ENCODE data around the gene FANCC.

The FANCC gene

GRCh38 chr9:95077053-95077765 lies 240.3 kb downstream of the FANCC start:
- no peak overlapping the region for H3K9ac ChIP-seq (ENCODE audit: low read depth, low read length, poor library complexity)
- peak overlapping the region; percentile 68 for H3K18ac ChIP-seq (ENCODE audit: low read length)
- H3K79me1 ChIP-seq (ENCODE audit: low read depth, low read length) = no peaks in the 10 kb centered on the region
- no peak overlapping the region for H2BK5ac ChIP-seq (ENCODE audit: low read length)
- no peak overlapping the region for H3K23ac ChIP-seq (ENCODE audit: low read depth, low read length, poor library complexity)
- no CpG with 5 or more reads among the region's 18 CpGs for WGBS, 2 donors (ENCODE audit: extremely low coverage in 2 of 2, insufficient read length in 2 of 2, insufficient replicate concordance in 1 of 2)
- no peak overlapping the region for H3K4me3 ChIP-seq (ENCODE audit: low read length in 2 of 2)
- H3K36me3 ChIP-seq (replicated peaks in 1 of 2; ENCODE audit: control insufficient read depth in 2 of 2, insufficient read depth in 2 of 2, low read length in 2 of 2) = peaks cover 0 to 26% of the 10 kb centered on the region in 2 donors
- peaks cover 14 to 28% of the 10 kb centered on the region in 2 donors for H3K4me1 ChIP-seq (ENCODE audit: control insufficient read depth in 2 of 2, insufficient read depth in 1 of 2, low read depth in 1 of 2, low read length in 2 of 2)
- H3K14ac ChIP-seq (ENCODE audit: low read length) = no peak overlapping the region
- H3K4me2 ChIP-seq (ENCODE audit: insufficient read depth, low read length, poor library complexity, severe bottlenecking) = no peak overlapping the region
- H2BK120ac ChIP-seq (ENCODE audit: low read depth, low read length) = peak overlapping the region; percentile 39
- no peak overlapping the region for H3K4ac ChIP-seq (ENCODE audit: low read length)
- no peaks in the 10 kb centered on the region for H3K9me3 ChIP-seq (replicated peaks in 1 of 2; ENCODE audit: control insufficient read depth in 2 of 2, insufficient read depth in 1 of 2, low read depth in 1 of 2, low read length in 2 of 2)
- no peak overlapping the region for H4K8ac ChIP-seq (ENCODE audit: low read depth, low read length)
- no peaks in the 10 kb centered on the region for H3K27me3 ChIP-seq (ENCODE audit: control insufficient read depth in 3 of 3, insufficient read depth in 3 of 3, low read depth in 1 of 3, low read length in 3 of 3)
- H2AK5ac ChIP-seq (ENCODE audit: low read depth, low read length) = no peak overlapping the region
- no peak for DNase-seq (ENCODE audit: low spot score)
- no peak overlapping the region for H2BK15ac ChIP-seq (ENCODE audit: low read length)
- H3K27ac ChIP-seq (replicated peaks; ENCODE audit: low read length) = no peak overlapping the region
- no peak overlapping the region for H4K91ac ChIP-seq (ENCODE audit: low read depth, low read length, poor library complexity)
- no peak overlapping the region for H2BK12ac ChIP-seq (ENCODE audit: low read length)
- H2AFZ ChIP-seq (ENCODE audit: low read length) = no peak overlapping the region

- Histone ChIP-seq H4K8ac (ENCODE audit: low read depth, low read length) (no peak overlapping the region), H3K79me1 (ENCODE audit: low read depth, low read length) (no peaks in the 10 kb centered on the region), H3K9ac (ENCODE audit: low read depth, low read length, poor library complexity) (no peak overlapping the region), H3K23ac (ENCODE audit: low read depth, low read length, poor library complexity) (no peak overlapping the region), H2BK120ac (ENCODE audit: low read depth, low read length) (no peak overlapping the region), H3K9me3 (replicated peaks in 1 of 2; ENCODE audit: control insufficient read depth in 2 of 2, insufficient read depth in 1 of 2, low read depth in 1 of 2, low read length in 2 of 2) (no peaks in the 10 kb centered on the region), H3K4me1 (ENCODE audit: control insufficient read depth in 2 of 2, insufficient read depth in 1 of 2, low read depth in 1 of 2, low read length in 2 of 2) (peaks cover 10 to 23% of the 10 kb centered on the region in 2 donors), H4K91ac (ENCODE audit: low read depth, low read length, poor library complexity) (no peak overlapping the region), H3K4me2 (ENCODE audit: insufficient read depth, low read length, poor library complexity, severe bottlenecking) (no peak overlapping the region), H3K4me3 (ENCODE audit: low read length in 2 of 2) (no peak overlapping the region), H3K36me3 (replicated peaks in 1 of 2; ENCODE audit: control insufficient read depth in 2 of 2, insufficient read depth in 2 of 2, low read length in 2 of 2) (peaks cover 0 to 23% of the 10 kb centered on the region in 2 donors), H3K27ac (replicated peaks; ENCODE audit: low read length) (no peak overlapping the region), H2BK15ac (ENCODE audit: low read length) (no peak overlapping the region), H3K14ac (ENCODE audit: low read length) (no peak overlapping the region), H3K18ac (ENCODE audit: low read length) (no peak overlapping the region), H2BK5ac (ENCODE audit: low read length) (no peak overlapping the region), H2AFZ (ENCODE audit: low read length) (no peak overlapping the region), H3K4ac (ENCODE audit: low read length) (no peak overlapping the region), H3K27me3 (ENCODE audit: control insufficient read depth in 3 of 3, insufficient read depth in 3 of 3, low read depth in 1 of 3, low read length in 3 of 3) (no peaks in the 10 kb centered on the region), H2AK5ac (ENCODE audit: low read depth, low read length) (no peak overlapping the region), H2BK12ac (ENCODE audit: low read length) (no peak overlapping the region)
- WGBS, 2 donors (ENCODE audit: extremely low coverage in 2 of 2, insufficient read length in 2 of 2, insufficient replicate concordance in 1 of 2) = no CpG with 5 or more reads among the region's 1 CpG
- DNase-seq (ENCODE audit: low spot score) = no peak
These were observed 240.8 kb downstream of the FANCC start for GRCh38 chr9:95076696-95077052.

- no peak overlapping the region for H2BK5ac ChIP-seq (ENCODE audit: low read length)
- no peak overlapping the region for H3K4me3 ChIP-seq (ENCODE audit: low read length in 2 of 2)
- no peak overlapping the region for H2BK15ac ChIP-seq (ENCODE audit: low read length)
- no peak overlapping the region for H2AFZ ChIP-seq (ENCODE audit: low read length)
- no peak overlapping the region for H2BK120ac ChIP-seq (ENCODE audit: low read depth, low read length)
- H3K9me3 ChIP-seq (replicated peaks in 1 of 2; ENCODE audit: control insufficient read depth in 2 of 2, insufficient read depth in 1 of 2, low read depth in 1 of 2, low read length in 2 of 2) = no peaks in the 10 kb centered on the region
- no CpG with 5 or more reads among the region's 7 CpGs for WGBS, 2 donors (ENCODE audit: extremely low coverage in 2 of 2, insufficient read length in 2 of 2, insufficient replicate concordance in 1 of 2)
- no peak overlapping the region for H3K23ac ChIP-seq (ENCODE audit: low read depth, low read length, poor library complexity)
- DNase-seq (ENCODE audit: low spot score) = no peak
- no peak overlapping the region for H3K27ac ChIP-seq (replicated peaks; ENCODE audit: low read length)
- H3K9ac ChIP-seq (ENCODE audit: low read depth, low read length, poor library complexity) = no peak overlapping the region
- no peak overlapping the region for H3K14ac ChIP-seq (ENCODE audit: low read length)
- no peaks in the 10 kb centered on the region for H3K79me1 ChIP-seq (ENCODE audit: low read depth, low read length)
- H3K4me2 ChIP-seq (ENCODE audit: insufficient read depth, low read length, poor library complexity, severe bottlenecking) = no peak overlapping the region
- peaks cover under 1 to 14% of the 10 kb centered on the region in 2 donors for H3K4me1 ChIP-seq (ENCODE audit: control insufficient read depth in 2 of 2, insufficient read depth in 1 of 2, low read depth in 1 of 2, low read length in 2 of 2)
- no peak overlapping the region for H2AK5ac ChIP-seq (ENCODE audit: low read depth, low read length)
- H4K8ac ChIP-seq (ENCODE audit: low read depth, low read length) = no peak overlapping the region
- H4K91ac ChIP-seq (ENCODE audit: low read depth, low read length, poor library complexity) = no peak overlapping the region
- H3K18ac ChIP-seq (ENCODE audit: low read length) = no peak overlapping the region
- peaks cover 0 to 19% of the 10 kb centered on the region in 2 donors for H3K36me3 ChIP-seq (replicated peaks in 1 of 2; ENCODE audit: control insufficient read depth in 2 of 2, insufficient read depth in 2 of 2, low read length in 2 of 2)
- no peaks in the 10 kb centered on the region for H3K27me3 ChIP-seq (ENCODE audit: control insufficient read depth in 3 of 3, insufficient read depth in 3 of 3, low read depth in 1 of 3, low read length in 3 of 3)
- no peak overlapping the region for H3K4ac ChIP-seq (ENCODE audit: low read length)
- no peak overlapping the region for H2BK12ac ChIP-seq (ENCODE audit: low read length)
These were observed 241.8 kb downstream of the FANCC start for GRCh38 chr9:95075700-95076099.

- WGBS, 2 donors (ENCODE audit: extremely low coverage in 2 of 2, insufficient read length in 2 of 2, insufficient replicate concordance in 1 of 2) = no CpG with 5 or more reads among the region's 9 CpGs
- Histone ChIP-seq H3K4me2 (ENCODE audit: insufficient read depth, low read length, poor library complexity, severe bottlenecking) (no peak overlapping the region), H3K9me3 (replicated peaks in 1 of 2; ENCODE audit: control insufficient read depth in 2 of 2, insufficient read depth in 1 of 2, low read depth in 1 of 2, low read length in 2 of 2) (no peaks in the 10 kb centered on the region), H3K23ac (ENCODE audit: low read depth, low read length, poor library complexity) (no peak overlapping the region), H2BK15ac (ENCODE audit: low read length) (no peak overlapping the region), H2BK5ac (ENCODE audit: low read length) (no peak overlapping the region), H3K4me1 (ENCODE audit: control insufficient read depth in 2 of 2, insufficient read depth in 1 of 2, low read depth in 1 of 2, low read length in 2 of 2) (peaks cover 0 to 8% of the 10 kb centered on the region in 2 donors), H4K91ac (ENCODE audit: low read depth, low read length, poor library complexity) (no peak overlapping the region), H3K18ac (ENCODE audit: low read length) (no peak overlapping the region), H3K9ac (ENCODE audit: low read depth, low read length, poor library complexity) (no peak overlapping the region), H3K27me3 (ENCODE audit: control insufficient read depth in 3 of 3, insufficient read depth in 3 of 3, low read depth in 1 of 3, low read length in 3 of 3) (no peaks in the 10 kb centered on the region), H2AFZ (ENCODE audit: low read length) (no peak overlapping the region), H3K79me1 (ENCODE audit: low read depth, low read length) (no peaks in the 10 kb centered on the region), H3K27ac (replicated peaks; ENCODE audit: low read length) (no peak overlapping the region), H2BK12ac (ENCODE audit: low read length) (no peak overlapping the region), H3K4ac (ENCODE audit: low read length) (no peak overlapping the region), H4K8ac (ENCODE audit: low read depth, low read length) (no peak overlapping the region), H3K4me3 (ENCODE audit: low read length in 2 of 2) (no peak overlapping the region), H2BK120ac (ENCODE audit: low read depth, low read length) (no peak overlapping the region), H3K14ac (ENCODE audit: low read length) (no peak overlapping the region), H2AK5ac (ENCODE audit: low read depth, low read length) (no peak overlapping the region), H3K36me3 (replicated peaks in 1 of 2; ENCODE audit: control insufficient read depth in 2 of 2, insufficient read depth in 2 of 2, low read length in 2 of 2) (peaks cover 0 to 22% of the 10 kb centered on the region in 2 donors)
- no peak for DNase-seq (ENCODE audit: low spot score)
These were observed 242.9 kb downstream of the FANCC start for GRCh38 chr9:95074632-95075031.
